ENCODE results near the gene KCNT2. TPM values are rescaled to one million over a fixed set of nuclear protein-coding genes. Genes with fewer than 3 reads are reported as not detected.

Gene KCNT2
- total and polyA plus RNA-seq, 10 of the 15 experiments (the other 5 are each of a cell fraction or from before 2014, with no cell fraction given) = not detected

DNA sequence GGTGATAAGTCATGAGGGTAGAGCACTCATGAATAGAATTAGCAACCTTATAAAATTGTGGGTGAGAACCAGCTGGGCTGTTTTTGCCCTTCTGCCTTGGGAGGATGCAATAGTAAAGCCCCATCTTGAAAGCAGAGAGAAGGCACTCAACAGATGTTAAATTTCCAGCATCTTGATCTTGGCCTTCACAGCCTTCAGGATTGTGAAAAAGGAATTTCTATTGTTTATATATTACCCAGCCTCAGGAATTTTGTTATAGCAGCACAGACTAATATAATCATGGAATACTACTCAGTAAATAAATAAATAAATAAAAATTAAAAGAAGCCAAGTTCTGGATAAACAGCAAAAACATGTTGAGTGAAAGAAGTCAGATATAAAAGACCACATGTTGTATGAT is 175.2 kb downstream of the KCNT2 start:
- Histone ChIP-seq H4K20me1 (ENCODE audit: control insufficient read depth, insufficient read depth) (no peaks in the 10 kb centered on the region), H3K27ac (ENCODE audit: control insufficient read depth, insufficient read depth) (no peak overlapping the region), H3K4me2 (ENCODE audit: control insufficient read depth, insufficient read depth) (no peak overlapping the region), H3K9me3 (replicated peaks; ENCODE audit: control insufficient read depth, insufficient read depth, low read length) (no peaks in the 10 kb centered on the region), H3K36me3 (ENCODE audit: control insufficient read depth in 2 of 2, insufficient read depth in 2 of 2, low read length in 1 of 2) (no peaks in the 10 kb centered on the region), H3K79me2 (ENCODE audit: control insufficient read depth, insufficient read depth, low read length) (no peaks in the 10 kb centered on the region), H3K27me3 (replicated peaks in 1 of 2; ENCODE audit: control insufficient read depth in 2 of 2, insufficient read depth in 2 of 2, low read length in 1 of 2) (no peaks in the 10 kb centered on the region), H2AFZ (ENCODE audit: control insufficient read depth, low read depth, low read length) (no peak overlapping the region), H3K9ac (ENCODE audit: control insufficient read depth, insufficient read depth, low read length) (no peak overlapping the region), H3K4me1 (ENCODE audit: control insufficient read depth, insufficient read depth, low read length) (no peaks in the 10 kb centered on the region), H3K4me3 (no peak overlapping the region)
- ChIA-PET POLR2A (no interaction called here), RAD21 (ENCODE audit: unreplicated experiment) (no interaction called here), CTCF (no interaction called here), SMC1A (ENCODE audit: uncharacterized antibody, unreplicated experiment) (no interaction called here)
- ATAC-seq (no peak), DNase-seq (ENCODE audit: low read depth, low spot score) (no peak), FAIRE-seq (no peak)
- BruUV-seq (replicated peaks) = no TSS peak
- in situ Hi-C loops (cut with MboI) = no loop called here
- intact Hi-C loops (cut with micrococcal nuclease; ENCODE audit: unreplicated experiment) = no loop called here
- TF ChIP-seq POLR2AphosphoS5 (IDR thresholded peaks at IDR 0.05; ENCODE audit: low read length) = no peak
- TF ChIP-seq, protein P1, sequence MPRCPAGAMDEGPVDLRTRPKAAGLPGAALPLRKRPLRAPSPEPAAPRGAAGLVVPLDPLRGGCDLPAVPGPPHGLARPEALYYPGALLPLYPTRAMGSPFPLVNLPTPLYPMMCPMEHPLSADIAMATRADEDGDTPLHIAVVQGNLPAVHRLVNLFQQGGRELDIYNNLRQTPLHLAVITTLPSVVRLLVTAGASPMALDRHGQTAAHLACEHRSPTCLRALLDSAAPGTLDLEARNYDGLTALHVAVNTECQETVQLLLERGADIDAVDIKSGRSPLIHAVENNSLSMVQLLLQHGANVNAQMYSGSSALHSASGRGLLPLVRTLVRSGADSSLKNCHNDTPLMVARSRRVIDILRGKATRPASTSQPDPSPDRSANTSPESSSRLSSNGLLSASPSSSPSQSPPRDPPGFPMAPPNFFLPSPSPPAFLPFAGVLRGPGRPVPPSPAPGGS (IDR thresholded peaks at IDR 0.05; ENCODE audit: borderline replicate concordance, insufficient read depth, low read depth, low read length, poor library complexity, severe bottlenecking) = no peak
- no peak for TF ChIP-seq RELB (IDR thresholded peaks at IDR 0.05; ENCODE audit: low read depth)
- no peak for TF ChIP-seq TCF7 (IDR thresholded peaks at IDR 0.05; ENCODE audit: borderline replicate concordance)
- no peak for TF ChIP-seq BACH1 (IDR thresholded peaks at IDR 0.05; ENCODE audit: borderline replicate concordance)
- no peak for TF ChIP-seq NFIC (IDR thresholded peaks at IDR 0.05; ENCODE audit: low read depth, low read length)
- no peak for TF ChIP-seq LARP7 (IDR thresholded peaks at IDR 0.05)
- no peak for TF ChIP-seq ZZZ3 (IDR thresholded peaks at IDR 0.05; ENCODE audit: control insufficient read depth, insufficient read length, low read depth)
- TF ChIP-seq RAD51 (IDR thresholded peaks at IDR 0.05) = no peak
- no peak for TF ChIP-seq NR2F1 (conservative IDR thresholded peaks at IDR 0.05)
- no peak for TF ChIP-seq POLR2A (IDR thresholded peaks at IDR 0.05; ENCODE audit: low read depth, low read length)
- no peak for TF ChIP-seq RB1 (IDR thresholded peaks at IDR 0.05; ENCODE audit: borderline replicate concordance)
- TF ChIP-seq ZBED1 (IDR thresholded peaks at IDR 0.05; ENCODE audit: borderline replicate concordance) = no peak
- no peak for TF ChIP-seq TCF3 (IDR thresholded peaks at IDR 0.05; ENCODE audit: borderline replicate concordance, insufficient read depth, low read depth, low read length)
- TF ChIP-seq SKIL (IDR thresholded peaks at IDR 0.05; ENCODE audit: low read depth, poor library complexity, severe bottlenecking) = no peak
- TF ChIP-seq, protein P2, sequence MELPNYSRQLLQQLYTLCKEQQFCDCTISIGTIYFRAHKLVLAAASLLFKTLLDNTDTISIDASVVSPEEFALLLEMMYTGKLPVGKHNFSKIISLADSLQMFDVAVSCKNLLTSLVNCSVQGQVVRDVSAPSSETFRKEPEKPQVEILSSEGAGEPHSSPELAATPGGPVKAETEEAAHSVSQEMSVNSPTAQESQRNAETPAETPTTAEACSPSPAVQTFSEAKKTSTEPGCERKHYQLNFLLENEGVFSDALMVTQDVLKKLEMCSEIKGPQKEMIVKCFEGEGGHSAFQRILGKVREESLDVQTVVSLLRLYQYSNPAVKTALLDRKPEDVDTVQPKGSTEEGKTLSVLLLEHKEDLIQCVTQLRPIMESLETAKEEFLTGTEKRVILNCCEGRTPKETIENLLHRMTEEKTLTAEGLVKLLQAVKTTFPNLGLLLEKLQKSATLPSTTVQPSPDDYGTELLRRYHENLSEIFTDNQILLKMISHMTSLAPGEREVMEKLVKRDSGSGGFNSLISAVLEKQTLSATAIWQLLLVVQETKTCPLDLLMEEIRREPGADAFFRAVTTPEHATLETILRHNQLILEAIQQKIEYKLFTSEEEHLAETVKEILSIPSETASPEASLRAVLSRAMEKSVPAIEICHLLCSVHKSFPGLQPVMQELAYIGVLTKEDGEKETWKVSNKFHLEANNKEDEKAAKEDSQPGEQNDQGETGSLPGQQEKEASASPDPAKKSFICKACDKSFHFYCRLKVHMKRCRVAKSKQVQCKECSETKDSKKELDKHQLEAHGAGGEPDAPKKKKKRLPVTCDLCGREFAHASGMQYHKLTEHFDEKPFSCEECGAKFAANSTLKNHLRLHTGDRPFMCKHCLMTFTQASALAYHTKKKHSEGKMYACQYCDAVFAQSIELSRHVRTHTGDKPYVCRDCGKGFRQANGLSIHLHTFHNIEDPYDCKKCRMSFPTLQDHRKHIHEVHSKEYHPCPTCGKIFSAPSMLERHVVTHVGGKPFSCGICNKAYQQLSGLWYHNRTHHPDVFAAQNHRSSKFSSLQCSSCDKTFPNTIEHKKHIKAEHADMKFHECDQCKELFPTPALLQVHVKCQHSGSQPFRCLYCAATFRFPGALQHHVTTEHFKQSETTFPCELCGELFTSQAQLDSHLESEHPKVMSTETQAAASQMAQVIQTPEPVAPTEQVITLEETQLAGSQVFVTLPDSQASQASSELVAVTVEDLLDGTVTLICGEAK (IDR thresholded peaks at IDR 0.05; ENCODE audit: borderline replicate concordance) = no peak
- TF ChIP-seq PML (IDR thresholded peaks at IDR 0.05; ENCODE audit: low read length) = no peak
- TF ChIP-seq NR2C2 (IDR thresholded peaks at IDR 0.05; ENCODE audit: borderline replicate concordance, control insufficient read depth, insufficient read length, low read depth) = no peak

All from GM12878 (cell line).